NCI-H1105 (cell line): ENCODE data around the gene EN2.

Source experiments
- DNase-seq: peaks from one replicate; lab custom pipeline; 2025; lab: John Stamatoyannopoulos, UW

Gene EN2

DNA sequence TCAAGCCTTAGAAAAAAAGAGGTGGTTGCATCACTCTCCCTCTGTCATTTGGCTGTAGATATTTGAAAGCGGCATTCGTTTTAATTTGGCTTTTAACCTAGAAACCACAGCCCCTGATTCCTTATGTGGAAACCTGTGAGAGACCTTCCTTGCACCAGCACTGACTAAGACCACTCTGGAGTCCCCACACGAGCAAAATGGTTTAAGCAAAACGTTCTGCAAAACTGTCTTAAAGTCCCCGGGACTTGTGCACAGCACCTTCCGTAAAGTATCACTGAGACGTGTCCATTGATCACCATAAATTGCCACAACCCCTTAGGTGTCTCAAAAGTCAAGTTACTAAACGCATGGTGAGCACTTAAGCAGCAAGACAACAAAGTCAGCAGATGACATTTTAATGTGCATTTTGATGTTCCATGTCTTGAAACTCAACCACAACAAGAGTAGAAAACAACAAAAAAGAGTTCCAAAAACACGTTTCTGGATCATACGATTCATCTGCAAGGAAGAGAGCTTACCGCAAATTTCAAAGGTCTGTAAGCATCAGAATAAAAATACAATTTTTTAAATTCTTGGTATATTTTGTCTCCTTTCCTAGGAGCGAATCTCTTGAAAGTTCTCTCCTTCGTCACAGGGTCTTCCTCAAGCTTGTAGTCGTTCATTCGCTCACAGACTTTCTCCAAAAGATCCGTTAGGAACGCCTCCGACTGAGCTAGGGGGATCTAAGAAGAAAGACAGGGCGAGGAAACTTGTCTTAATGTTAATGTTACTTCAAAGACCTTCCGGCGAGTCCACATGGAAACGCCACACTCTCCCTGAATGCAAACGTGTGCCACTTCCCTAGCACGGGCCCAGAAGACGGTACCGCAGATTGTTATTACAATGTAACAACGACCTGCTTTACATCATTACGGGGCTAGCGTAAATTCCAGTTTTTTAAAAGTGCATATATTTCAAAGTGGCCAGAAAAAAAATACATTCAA is 50.7 kb downstream of the EN2 start:
- no peak for DNase-seq

DNA sequence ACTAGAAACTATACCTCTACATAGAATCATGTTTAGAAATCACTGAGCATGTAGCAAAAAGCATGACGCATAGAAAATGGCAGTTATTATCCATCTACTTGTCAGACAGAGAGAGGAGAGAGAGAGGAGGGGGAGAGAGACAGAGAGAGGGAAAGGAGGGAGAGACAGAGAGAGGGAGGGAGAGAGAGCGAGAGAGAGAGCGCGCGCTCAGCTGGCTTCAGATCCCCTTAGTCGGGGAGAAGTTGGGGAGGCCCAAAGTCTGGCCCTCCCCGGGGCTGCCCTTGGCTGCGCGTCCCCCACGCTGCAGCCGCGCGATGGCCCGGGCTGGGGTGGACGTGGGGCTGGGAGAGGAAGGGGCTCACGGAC is 51.4 kb downstream of the EN2 start:
- DNase-seq, result no peak

DNA sequence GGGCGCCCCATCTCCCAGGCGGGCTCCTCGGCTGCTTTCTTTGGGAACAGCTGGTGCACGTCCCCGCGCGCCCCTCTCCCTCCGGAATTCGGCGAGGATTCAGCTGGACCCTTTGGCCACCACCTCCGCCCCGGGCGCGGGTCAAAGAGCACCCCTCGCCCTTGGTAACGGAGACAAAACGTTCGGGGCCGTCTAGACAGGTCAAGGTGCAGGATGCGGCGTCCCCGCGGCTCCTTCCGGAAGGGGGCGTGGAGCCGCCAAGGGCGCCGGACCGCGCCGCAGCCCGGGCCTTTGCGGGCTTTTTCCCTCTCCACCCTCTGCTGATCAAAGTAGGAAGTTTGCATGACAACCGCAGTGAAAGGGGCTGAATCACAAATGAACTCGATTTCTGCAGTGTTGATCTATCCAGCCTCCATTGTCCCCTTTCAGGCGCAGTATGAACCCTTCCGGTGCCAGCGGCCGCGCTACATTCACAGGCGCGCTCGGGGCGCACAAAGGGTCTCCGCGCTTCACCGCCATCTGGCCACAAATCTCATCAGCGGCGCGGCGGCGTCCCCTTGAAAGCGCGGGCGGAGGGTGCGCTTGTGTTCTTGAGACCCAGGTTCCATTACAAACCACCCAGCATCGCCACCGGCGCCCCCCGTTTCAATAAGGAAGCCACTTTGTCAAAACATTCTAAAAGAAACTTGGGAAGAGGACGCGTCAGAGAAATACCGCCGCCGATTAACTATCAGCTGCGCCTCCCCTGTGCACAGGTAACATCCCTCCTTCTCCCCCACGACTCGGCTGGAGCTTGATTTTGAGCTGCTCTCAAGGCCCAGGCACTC is 52.0 kb downstream of the EN2 start:
- DNase-seq, result no peak

DNA sequence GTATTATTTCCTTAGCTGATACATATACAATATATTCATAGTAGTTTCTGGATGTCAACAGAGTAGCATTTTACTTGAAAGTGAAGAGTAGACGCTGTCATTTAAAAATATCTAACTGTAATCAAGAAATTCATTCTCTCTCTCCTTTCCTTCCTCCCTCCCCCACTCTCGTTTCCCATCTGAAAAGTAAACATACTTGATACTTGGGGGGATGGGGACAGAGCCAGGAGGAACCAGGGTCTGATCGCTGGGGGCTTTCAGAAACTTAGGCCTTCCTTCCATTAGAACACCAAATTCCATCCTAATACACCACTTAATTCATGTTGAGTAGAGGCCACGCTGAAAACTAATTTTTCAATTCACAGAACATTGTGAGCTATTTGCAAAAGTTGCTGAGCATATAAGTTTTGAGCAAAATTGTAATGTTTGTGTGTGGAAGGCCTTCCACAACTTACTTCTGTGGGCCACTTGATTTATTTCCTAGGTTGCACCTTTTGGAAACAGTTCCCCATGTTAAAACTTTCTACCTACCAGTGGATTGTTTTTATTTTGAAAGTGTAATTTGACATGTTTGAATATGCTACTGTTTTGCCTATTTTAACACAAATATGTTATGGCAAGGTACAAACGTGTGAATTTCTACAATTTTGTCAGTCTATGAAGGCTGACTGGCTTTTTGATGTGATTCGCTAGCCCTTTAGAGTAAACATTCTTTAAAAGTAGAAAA is 53.2 kb downstream of the EN2 start:
- DNase-seq, result no peak

DNA sequence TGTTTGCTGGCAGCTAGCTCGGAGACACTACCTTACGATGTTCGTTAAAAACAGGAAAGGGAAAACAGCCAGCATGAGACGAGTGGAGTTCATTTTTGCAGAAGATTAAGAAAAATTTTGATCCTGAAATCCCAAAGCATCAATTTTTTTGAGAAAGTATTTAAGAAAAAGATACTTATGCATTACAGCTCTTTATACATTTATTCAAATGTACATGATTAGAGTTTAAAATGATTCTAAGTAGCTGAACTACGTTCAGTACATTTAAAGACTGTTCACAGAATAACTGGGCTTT is 53.7 kb downstream of the EN2 start:
- DNase-seq, result no peak

DNA sequence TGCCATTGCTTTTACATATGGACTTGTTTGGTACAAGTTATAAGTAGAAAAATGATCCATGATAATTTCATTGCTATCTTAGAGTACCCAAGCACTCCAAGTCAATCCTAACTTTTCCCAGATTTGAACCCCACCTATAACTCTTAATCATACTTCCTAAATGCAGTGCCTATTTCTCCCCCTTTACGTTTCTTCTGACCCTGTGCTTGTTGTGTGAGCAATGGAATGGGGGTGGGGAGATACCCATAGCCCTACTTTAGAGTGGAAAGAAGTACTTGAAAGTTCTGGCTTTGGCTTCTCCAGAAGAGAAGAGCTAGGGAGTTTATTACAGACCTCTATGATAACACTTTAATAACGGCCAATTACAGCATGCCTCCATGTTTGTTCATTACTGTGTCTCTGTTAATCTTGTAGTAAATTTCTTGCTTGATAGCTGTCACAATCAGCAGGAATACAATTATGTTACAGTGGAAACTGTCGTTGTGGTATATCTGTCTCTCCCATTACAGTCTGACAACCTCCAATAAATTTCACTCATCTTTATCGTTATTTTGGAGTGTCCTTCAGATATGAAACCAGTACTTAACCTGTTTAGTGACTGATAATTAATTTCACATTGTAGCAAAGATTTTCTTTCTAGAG is 54.4 kb downstream of the EN2 start:
- no peak for DNase-seq

DNA sequence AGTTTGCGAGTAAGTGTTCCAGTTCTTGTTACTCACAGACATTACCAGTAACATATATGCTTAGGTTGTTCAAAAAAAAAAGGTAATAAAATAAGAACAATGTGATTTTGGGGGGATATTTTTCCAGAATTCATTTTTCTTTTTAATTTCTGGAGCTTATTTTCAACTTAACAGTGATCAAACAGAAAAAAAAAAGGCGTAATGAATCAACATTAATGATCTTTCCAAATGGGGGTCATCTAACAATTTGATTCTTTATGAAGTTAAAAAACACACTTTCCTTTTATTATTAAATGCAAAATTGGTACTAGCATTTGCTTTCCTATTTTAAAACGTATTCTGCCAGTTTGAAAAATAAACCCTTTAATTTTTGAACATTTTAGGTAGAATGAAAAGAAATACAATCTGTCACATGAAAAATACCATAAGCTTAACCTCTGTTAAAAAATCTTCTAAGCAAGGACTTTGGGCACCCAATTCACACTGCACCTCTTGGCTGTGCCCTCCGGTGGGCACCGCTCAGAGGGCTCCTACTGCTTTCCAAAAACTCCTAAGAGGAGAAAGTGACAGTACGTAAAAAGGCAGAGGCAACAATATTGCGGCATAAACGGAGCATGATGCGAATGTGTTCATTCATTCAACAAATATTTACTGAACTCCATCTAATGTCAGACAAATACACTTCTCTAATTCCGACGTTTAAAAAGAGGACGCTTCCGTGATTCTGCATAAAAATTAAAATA is 55.8 kb downstream of the EN2 start:
- DNase-seq, result no peak

DNA sequence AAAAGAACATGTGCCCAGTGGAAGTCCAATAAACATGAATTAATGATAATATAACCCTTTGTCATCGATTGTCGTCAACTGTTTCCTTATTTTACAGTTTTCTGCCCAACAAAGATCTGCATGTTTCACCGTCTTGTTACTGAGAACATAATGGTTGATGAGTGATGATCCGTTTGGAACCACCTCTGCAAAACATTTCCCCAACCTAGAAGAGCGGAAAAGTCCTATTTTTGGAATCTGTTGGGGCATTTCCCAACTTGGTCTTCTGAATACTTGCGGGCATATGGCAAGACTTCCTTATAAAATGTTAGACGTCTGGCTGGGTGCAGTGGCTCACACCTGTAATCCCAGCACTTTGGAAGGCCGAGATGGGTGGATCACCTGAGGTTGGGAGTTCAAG is 56.4 kb downstream of the EN2 start:
- no peak for DNase-seq
